Ovary (tissue), 9 donors: ENCODE measurements around the gene RECK. TPM values are rescaled to one million over a fixed set of nuclear protein-coding genes. Genes with fewer than 3 reads are reported as not detected.

Source experiments
- DNase-seq, 5 donors: peaks; one replicate each; pipeline ENCODE4 v3.0.0-alpha.2; 2019 to 2020
- H3K27ac ChIP-seq, 2 donors: fragments of 200-600 bp; one replicate each; pipeline versions ENCODE4 v1.5.1 to v1.8.0; 2019 to 2022
- H3K27me3 ChIP-seq: fragments of 200-600 bp; one replicate; pipeline ENCODE4 v1.8.0; 2022
- H3K36me3 ChIP-seq: fragments of 200-600 bp; sonication (generic); one replicate; pipeline ENCODE4 v1.5.1; 2019
- H3K4me1 ChIP-seq: one replicate; pipeline ENCODE4 v1.8.1; 2013; ENCODE audit warnings: mild to moderate bottlenecking, moderate library complexity; ENCODE audit not compliant: insufficient read depth
- H3K4me3 ChIP-seq: fragments of 200-600 bp; sonication (generic); one replicate; pipeline ENCODE4 v1.5.1; 2017
- H3K9me3 ChIP-seq, 2 donors: fragments of 200-600 bp in 1 of 2; sonication (generic) in 1 of 2; one replicate each; pipeline versions ENCODE4 v1.5.1 to v1.8.1; 2013 to 2019; ENCODE audit warnings: mild to moderate bottlenecking in 1 of 2, moderate library complexity in 1 of 2
- CTCF ChIP-seq, 3 donors: fragments of 450-650 bp in 2 of 3; fragments of 200-600 bp in 1 of 3; IDR thresholded peaks; one replicate each; pipeline versions ENCODE4 v1.5.1 to v1.8.0; 2016 to 2022; ENCODE audit warnings: antibody characterized with exemption in 3 of 3, mild to moderate bottlenecking in 1 of 3
- EP300 ChIP-seq: sonication (generic); formaldehyde crosslinking; IDR thresholded peaks from one replicate; pipeline ENCODE4 v1.6.1; 2017; ENCODE audit warnings: antibody characterized with exemption
- POLR2A ChIP-seq: fragments of 450-650 bp; IDR thresholded peaks from one replicate; pipeline ENCODE4 v1.6.1; 2017; ENCODE audit warnings: antibody characterized with exemption, mild to moderate bottlenecking, moderate library complexity
- WGBS, 3 donors: extraction: QIAGEN DNeasy Blood & Tissue Kit in 1 of 3; methylation state at CpG; one replicate each; pipeline versions ENCODE4 v1.1.5 to v1.1.7; 2013 to 2017; 5-methylcytosine and 5-hydroxymethylcytosine counted together
- intact Hi-C, 4 donors: fragments of 100-400 bp; cut with DNase I; formaldehyde crosslinking; loops; one replicate each; pipeline versions ENCODE4 v1.11.0 to v1.15.1; 2022 to 2023
- polyA plus RNA-seq, 2 donors: library from polyadenylated mRNA; stranded (reverse); fragments of 200-250 nt in 1 of 2; fragments of 350-450 nt in 1 of 2; fragmentation: Illumina TruSeq in 1 of 2; extraction: RNeasy Lipid Tissue Mini Kit (QIAGEN cat#74804) in 1 of 2; gene quantifications; one replicate each; pipeline ENCODE4 v1.2.3, GENCODE V29; 2013 to 2014
- total RNA-seq, 7 donors: library from RNA; depleted of rRNA in 2 of 7; stranded (reverse); fragments of >200 nt in 2 of 7; fragmentation: NEBNext Ultra II Directional in 3 of 7; extraction: Animal tissue kit (Norgen Biotek cat#: 25700) in 3 of 7; gene quantifications; one replicate each; pipeline versions ENCODE4 v1.1.0 to v1.2.4, GENCODE V29; 2016 to 2023
- donor health status: DM: no; HTN: no; CAD: no; lungs with moderate emphysema.
- donor health status: DM: no; HTN: no; CAD: no.
- donor health status: Bipolar disorder and iron deficiency.
- donor health status: DM: yes; HTN: yes; CAD: no.
- donor health status: DM: no; HTN: no; CAD: no.
- donor health status: DM: yes; HTN: yes; CAD: no.

Gene RECK
- total and polyA plus RNA-seq, 9 donors = 10.7 to 24.2 (median 16.8) TPM

- Histone ChIP-seq H3K27me3 (no peaks in the 10 kb centered on the region), H3K4me1 (no peaks in the 10 kb centered on the region), H3K36me3 (no peaks in the 10 kb centered on the region), H3K27ac (no peak overlapping the region), H3K9me3 (no peaks in the 10 kb centered on the region), H3K4me3 (no peak overlapping the region)
- intact Hi-C loops = loop anchor here in 1 of 4 donors (10.0 kb wide), 1 partner anchor 53 kb away; no protein-coding TSS in a partner anchor
- TF ChIP-seq EP300 = no peak
- no peak for DNase-seq
- 88 to 91% (median 91%) methylated on average over 7 of the region's 7 CpGs for WGBS, 3 donors
Measured at GRCh38 chr9:36121971-36122370, 85.3 kb downstream of the RECK start.

- Histone ChIP-seq H3K27me3 (no peaks in the 10 kb centered on the region), H3K9me3 (no peaks in the 10 kb centered on the region), H3K27ac (no peak overlapping the region), H3K4me1 (no peaks in the 10 kb centered on the region), H3K4me3 (no peak overlapping the region), H3K36me3 (no peaks in the 10 kb centered on the region)
- no peak for TF ChIP-seq CTCF (IDR thresholded peaks at IDR 0.05)
- no peak for TF ChIP-seq EP300
- no peak for TF ChIP-seq POLR2A
- intact Hi-C loops = loop anchor here in 1 of 4 donors (10.0 kb wide), 1 partner anchor 51 kb away; no protein-coding TSS in a partner anchor
- no peak for DNase-seq
- 93 to 97% (median 96%) methylated on average over 2 of the region's 2 CpGs for WGBS, 3 donors
Measured at GRCh38 chr9:36123515-36123914, 86.8 kb downstream of the RECK start.

- no peaks in the 10 kb centered on the region for H3K36me3 ChIP-seq
- no peaks in the 10 kb centered on the region for H3K4me1 ChIP-seq
- no peaks in the 10 kb centered on the region for H3K27me3 ChIP-seq
- intact Hi-C loops = loop anchor here in 1 of 4 donors (10.0 kb wide), 1 partner anchor 50 kb away; no protein-coding TSS in a partner anchor
- no peak overlapping the region for H3K4me3 ChIP-seq
- 75 to 77% (median 76%) methylated on average over 10 of the region's 10 CpGs for WGBS, 3 donors
- H3K27ac ChIP-seq = no peak overlapping the region
- no peak for DNase-seq
- H3K9me3 ChIP-seq = no peaks in the 10 kb centered on the region
- TF ChIP-seq EP300 = no peak
- TF ChIP-seq CTCF (IDR thresholded peaks at IDR 0.05) = no peak
- no peak for TF ChIP-seq POLR2A
Measured at GRCh38 chr9:36125062-36125855, 88.5 kb downstream of the RECK start.

- no peak for DNase-seq
- Histone ChIP-seq H3K9me3 (no peaks in the 10 kb centered on the region), H3K36me3 (no peaks in the 10 kb centered on the region), H3K4me3 (no peak overlapping the region), H3K4me1 (no peaks in the 10 kb centered on the region), H3K27me3 (no peaks in the 10 kb centered on the region), H3K27ac (no peak overlapping the region)
- 52 to 66% (median 63%) methylated on average over 7 of the region's 7 CpGs for WGBS, 3 donors
- no peak for TF ChIP-seq EP300
- no peak for TF ChIP-seq POLR2A
- no peak for TF ChIP-seq CTCF (IDR thresholded peaks at IDR 0.05)
- intact Hi-C loops = loop anchor here in 1 of 4 donors (10.0 kb wide), 1 partner anchor 49 kb away; no protein-coding TSS in a partner anchor
Measured at GRCh38 chr9:36126016-36126730, 89.5 kb downstream of the RECK start.
